Vagina (tissue), 2 donors: Measurements from ENCODE around the gene ELMO2.

Source experiments
- CTCF ChIP-seq, 3 experiments: fragments of 450-650 bp in 2 of 3; fragments of 200-600 bp in 1 of 3; sonication (generic) in 1 of 3; IDR thresholded peaks; one replicate each; pipeline ENCODE4 v1.5.1; 2017 to 2019; ENCODE audit warnings: antibody characterized with exemption in 3 of 3, mild to moderate bottlenecking in 2 of 3, moderate library complexity in 2 of 3
- POLR2A ChIP-seq, 2 donors: fragments of 450-650 bp; IDR thresholded peaks; one replicate each; pipeline ENCODE4 v1.6.1; 2017; ENCODE audit warnings: antibody characterized with exemption in 2 of 2, mild to moderate bottlenecking in 2 of 2, moderate library complexity in 2 of 2

DNA sequence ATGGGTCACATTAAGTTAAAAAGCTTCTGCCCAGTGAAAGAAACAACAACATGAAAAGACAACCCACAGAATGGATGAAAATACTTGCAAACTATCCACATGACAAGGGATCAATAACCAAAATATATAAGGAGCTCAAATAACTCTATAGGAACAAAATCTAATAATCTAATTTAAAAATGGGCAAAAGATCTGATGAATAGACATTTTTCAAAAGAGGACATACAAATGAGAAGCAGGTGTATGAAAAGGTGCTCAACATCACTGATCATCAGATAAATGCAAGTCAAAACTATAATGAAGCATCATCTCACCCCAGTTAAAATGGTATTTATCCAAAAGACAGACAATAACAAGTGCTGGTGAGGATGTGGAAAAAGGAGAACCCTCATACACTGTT lies 21.0 kb upstream of the ELMO2 start:
- TF ChIP-seq CTCF (IDR thresholded peaks at IDR 0.05) (no peak), POLR2A (IDR thresholded peaks at IDR 0.05) (no peak)
